ENCODE results near the gene MRGPRX4.

MRGPRX4 gene

DNA sequence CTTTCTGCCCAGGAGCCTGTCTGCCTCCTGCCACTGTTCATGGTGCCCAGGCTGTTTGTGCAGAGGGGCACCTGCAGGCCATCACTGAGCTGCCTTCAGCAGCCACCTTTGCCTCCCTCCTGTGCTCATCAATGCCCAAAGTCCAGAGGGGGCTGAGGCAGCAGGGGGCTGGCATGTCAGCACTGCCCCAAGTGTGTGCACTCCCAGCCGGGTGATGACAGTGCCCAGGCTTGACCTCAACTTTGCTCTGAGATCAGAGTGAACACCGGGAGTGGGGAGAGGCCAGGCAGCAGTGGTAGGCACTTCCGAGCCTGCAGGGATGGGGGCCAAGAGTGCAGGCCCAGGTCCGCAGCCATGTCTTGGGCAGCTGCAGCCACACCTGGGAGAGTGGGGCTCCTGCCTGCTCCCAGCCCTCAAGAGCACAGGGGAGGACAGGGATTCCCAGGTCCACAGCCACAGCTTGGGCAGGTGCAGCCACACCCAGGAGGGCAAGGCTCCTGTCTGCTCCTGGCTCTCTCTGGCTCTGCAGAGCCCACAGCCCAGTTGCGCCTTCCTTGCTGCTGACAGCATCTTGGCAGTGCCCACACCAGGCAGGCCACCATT is 48.7 kb downstream of the MRGPRX4 start:
- no peak for DNase-seq

DNA sequence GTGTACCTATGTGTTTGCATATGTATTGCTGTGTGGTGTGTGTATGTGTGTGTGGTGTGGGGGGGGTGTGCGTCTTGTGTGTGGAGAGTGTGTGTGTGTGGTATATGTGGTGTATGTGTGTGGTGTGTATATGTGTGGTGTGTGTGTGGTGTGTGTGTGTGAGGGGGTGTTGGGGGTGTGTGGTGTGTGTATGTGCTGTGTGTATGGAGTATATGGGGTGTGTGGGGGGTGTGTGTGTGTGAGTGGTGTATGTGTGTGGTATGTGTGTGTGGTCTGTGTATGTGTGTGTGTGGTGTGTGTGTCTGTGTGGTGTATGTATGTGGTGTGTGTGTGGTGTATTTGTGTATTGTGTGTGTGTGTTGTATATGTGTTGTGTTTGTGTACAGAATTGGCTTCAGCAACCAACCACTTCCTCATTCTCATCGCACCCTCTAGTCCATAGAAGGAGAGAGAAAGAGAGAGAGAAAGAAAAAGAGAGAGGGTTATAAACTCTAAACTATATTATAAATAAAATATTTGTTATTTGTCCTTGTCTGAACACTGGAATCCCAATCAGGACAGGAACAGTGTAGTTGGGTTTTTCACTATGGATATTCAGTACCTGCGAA is 50.3 kb downstream of the MRGPRX4 start:
- DNase-seq = no peak
